Osteocyte (in vitro differentiated cells): ENCODE measurements around the gene IL34. TPM values are rescaled to one million over a fixed set of nuclear protein-coding genes. Genes with fewer than 3 reads are reported as not detected.

Experiments used
- DNase-seq: peaks from one replicate; pipeline ENCODE4 v3.0.0; 2021; ENCODE audit warnings: mixed read lengths; ENCODE audit not compliant: unreplicated experiment; ENCODE audit errors: extremely low spot score
- H3K27ac Mint-ChIP-seq: one replicate; pipeline ENCODE4 v1.8.0; 2021; ENCODE audit warnings: mild to moderate bottlenecking, mixed read lengths; ENCODE audit not compliant: unreplicated experiment
- H3K27me3 Mint-ChIP-seq: one replicate; pipeline ENCODE4 v1.8.0; 2021; ENCODE audit warnings: mixed read lengths; ENCODE audit not compliant: unreplicated experiment
- H3K36me3 Mint-ChIP-seq: one replicate; pipeline ENCODE4 v1.8.0; 2021; ENCODE audit warnings: mixed read lengths; ENCODE audit not compliant: unreplicated experiment
- H3K4me1 Mint-ChIP-seq: one replicate; pipeline ENCODE4 v1.8.0; 2021; ENCODE audit warnings: mixed read lengths; ENCODE audit not compliant: unreplicated experiment
- H3K4me3 Mint-ChIP-seq: one replicate; pipeline ENCODE4 v1.8.0; 2021; ENCODE audit warnings: mild to moderate bottlenecking, moderate library complexity, mixed read lengths; ENCODE audit not compliant: unreplicated experiment
- H3K9me3 Mint-ChIP-seq: one replicate; pipeline ENCODE4 v1.8.0; 2021; ENCODE audit warnings: mixed read lengths; ENCODE audit not compliant: unreplicated experiment
- CTCF ChIP-seq: fragments of 200-600 bp; sonication (generic); IDR thresholded peaks from 2 replicates; pipeline ENCODE4 v1.5.0; 2021; ENCODE audit warnings: antibody characterized with exemption, mild to moderate bottlenecking, moderate library complexity
- total RNA-seq: library from RNA; stranded (reverse); gene quantifications from 2 replicates; pipeline ENCODE4 v1.2.1, GENCODE V29; 2021

IL34 gene
- total RNA-seq, 1 donor from 2014 or later, result 12.7 TPM

GRCh38 chr16:70697594-70698170 is 51.3 kb downstream of the IL34 start:
- H3K36me3 Mint-ChIP-seq, result peaks cover 3% of the 10 kb centered on the region
- peaks cover 99% of the 10 kb centered on the region for H3K4me1 Mint-ChIP-seq

GRCh38 chr16:70698901-70699300 is 52.5 kb downstream of the IL34 start:
- Mint-ChIP-seq H3K27me3 (no peaks in the 10 kb centered on the region), H3K4me1 (peaks cover 99% of the 10 kb centered on the region), H3K27ac (peak overlapping the region; percentile 100), H3K9me3 (no peaks in the 10 kb centered on the region), H3K36me3 (peaks cover 3% of the 10 kb centered on the region), H3K4me3 (no peak overlapping the region)
- TF ChIP-seq CTCF, result no peak
- no peak for DNase-seq

More at GRCh38 chr16:70697594-70698170, 51.3 kb downstream of the IL34 start:
- TF ChIP-seq CTCF, result peak; percentile 45
- Mint-ChIP-seq H3K27me3 (no peaks in the 10 kb centered on the region), H3K4me3 (no peak overlapping the region), H3K27ac (peak overlapping the region; percentile 98), H3K9me3 (no peaks in the 10 kb centered on the region)
- DNase-seq, result no peak

GRCh38 chr16:70699696-70700095 is 53.3 kb downstream of the IL34 start:
- Mint-ChIP-seq H3K9me3 (no peaks in the 10 kb centered on the region), H3K36me3 (peaks cover 3% of the 10 kb centered on the region), H3K27me3 (no peaks in the 10 kb centered on the region), H3K4me3 (no peak overlapping the region), H3K27ac (peak overlapping the region; percentile 100), H3K4me1 (peaks cover 99% of the 10 kb centered on the region)
- no peak for DNase-seq
- no peak for TF ChIP-seq CTCF

- Mint-ChIP-seq H3K4me1 (peaks cover 99% of the 10 kb centered on the region), H3K9me3 (no peaks in the 10 kb centered on the region), H3K4me3 (no peak overlapping the region), H3K36me3 (peaks cover 3% of the 10 kb centered on the region), H3K27ac (peak overlapping the region; percentile 100), H3K27me3 (no peaks in the 10 kb centered on the region)
- no peak for TF ChIP-seq CTCF
- DNase-seq, result no peak
Observed at GRCh38 chr16:70700101-70701020, 54.0 kb downstream of the IL34 start.

- H3K9me3 Mint-ChIP-seq, result no peaks in the 10 kb centered on the region
- no peak for DNase-seq
Observed at GRCh38 chr16:70701036-70701435, 54.7 kb downstream of the IL34 start.

More at GRCh38 chr16:70701036-70701435, 54.7 kb downstream of the IL34 start:
- peaks cover 3% of the 10 kb centered on the region for H3K36me3 Mint-ChIP-seq
- no peaks in the 10 kb centered on the region for H3K27me3 Mint-ChIP-seq
- no peak overlapping the region for H3K4me3 Mint-ChIP-seq
- H3K4me1 Mint-ChIP-seq, result peaks cover 98% of the 10 kb centered on the region
- no peak for TF ChIP-seq CTCF
- H3K27ac Mint-ChIP-seq, result peak overlapping the region; percentile 100
